MM.1S (cell line): Measurements from ENCODE around the gene ZDHHC21.

Experiments used
- DNase-seq: peaks from one replicate; pipeline ENCODE4 v3.0.0-alpha.2; 2015
- H2AFZ ChIP-seq: fragments of 300-600 bp; sonication (generic); 2 replicates; pipeline ENCODE4 v1.6.0; 2016; ENCODE audit warnings: antibody characterized with exemption, low read length
- H3F3A ChIP-seq: fragments of 300-600 bp; sonication (generic); 2 replicates; pipeline ENCODE4 v1.6.1; 2016; ENCODE audit warnings: mild to moderate bottlenecking, antibody characterized with exemption, low read length, moderate library complexity, mixed read lengths; ENCODE audit not compliant: insufficient read depth
- H3K27ac ChIP-seq: fragments of 300-600 bp; sonication (generic); 2 replicates; pipeline ENCODE4 v1.5.1; 2016; ENCODE audit warnings: mild to moderate bottlenecking, low read length
- H3K27me3 ChIP-seq: fragments of 300-600 bp; sonication (generic); replicated peaks from 2 replicates; pipeline ENCODE4 v1.6.0; 2016; ENCODE audit warnings: low read length; ENCODE audit not compliant: insufficient read depth
- H3K36me3 ChIP-seq: fragments of 300-600 bp; sonication (generic); replicated peaks from 2 replicates; pipeline ENCODE4 v1.6.1; 2016; ENCODE audit warnings: mild to moderate bottlenecking, low read length, mixed read lengths; ENCODE audit not compliant: insufficient read depth
- H3K4me1 ChIP-seq: fragments of 300-600 bp; sonication (generic); 2 replicates; pipeline ENCODE4 v1.6.1; 2016; ENCODE audit warnings: low read length, mixed read lengths
- H3K4me2 ChIP-seq: fragments of 300-600 bp; sonication (generic); 2 replicates; pipeline ENCODE4 v1.6.0; 2016; ENCODE audit warnings: low read depth, low read length
- H3K4me3 ChIP-seq: fragments of 300-600 bp; sonication (generic); 2 replicates; pipeline ENCODE4 v1.5.1; 2016; ENCODE audit warnings: low read length, mixed read lengths
- H3K79me2 ChIP-seq: fragments of 300-600 bp; sonication (generic); 2 replicates; pipeline ENCODE4 v1.6.1; 2016; ENCODE audit warnings: mixed run types, low read length, mixed read lengths
- H3K9ac ChIP-seq: fragments of 300-600 bp; sonication (generic); 2 replicates; pipeline ENCODE4 v1.6.1; 2016; ENCODE audit warnings: low read length, mixed read lengths
- H3K9me2 ChIP-seq: fragments of 300-600 bp; sonication (generic); replicated peaks from 2 replicates; pipeline ENCODE4 v1.6.1; 2016; ENCODE audit warnings: mild to moderate bottlenecking, low read length, mixed read lengths; ENCODE audit not compliant: insufficient read depth
- H3K9me3 ChIP-seq: fragments of 300-600 bp; sonication (generic); replicated peaks from 2 replicates; pipeline ENCODE4 v1.6.1; 2016; ENCODE audit warnings: mild to moderate bottlenecking, low read length, mixed read lengths; ENCODE audit not compliant: insufficient read depth
- H4K20me1 ChIP-seq: fragments of 300-600 bp; sonication (generic); 2 replicates; pipeline ENCODE4 v1.6.1; 2016; ENCODE audit warnings: mild to moderate bottlenecking, low read length, moderate library complexity, mixed read lengths; ENCODE audit not compliant: insufficient read depth
- EZH2 ChIP-seq: fragments of 300-600 bp; sonication (generic); optimal IDR thresholded peaks from 2 replicates; pipeline ENCODE3; 2017; ENCODE audit warnings: low read depth, mild to moderate bottlenecking, antibody characterized with exemption, low read length, mixed read lengths
- EZH2phosphoT487 ChIP-seq: fragments of 300-600 bp; sonication (generic); IDR thresholded peaks from 2 replicates; pipeline ENCODE4 v1.6.1; 2018; ENCODE audit warnings: antibody characterized with exemption, low read length
- TF ChIP-seq, protein P1 (sequence below): fragments of 300-600 bp; sonication (generic); IDR thresholded peaks from 2 replicates; pipeline ENCODE4 v1.5.1; 2016; ENCODE audit warnings: antibody characterized with exemption, low read length, mixed read lengths

Gene ZDHHC21

DNA sequence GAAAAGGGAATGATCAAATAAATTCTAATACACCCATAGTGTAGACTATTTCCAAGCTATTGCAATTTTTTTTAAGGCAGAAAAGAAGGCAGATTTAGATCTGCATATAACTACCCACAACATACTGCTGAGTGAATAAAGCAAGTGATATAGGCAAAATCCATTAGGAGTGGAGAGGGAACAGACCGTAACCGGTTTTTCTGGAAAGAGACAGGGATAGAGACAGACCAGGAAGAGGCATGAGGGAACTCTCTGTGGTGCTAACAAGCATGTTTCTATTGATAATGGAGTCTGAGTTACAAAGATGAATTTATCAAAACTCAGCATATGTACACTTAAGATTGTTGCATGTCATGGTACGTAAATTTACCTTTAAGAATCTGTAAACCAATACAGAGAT, 14.5 kb downstream of the ZDHHC21 start:
- TF ChIP-seq EZH2phosphoT487 (no peak), EZH2 (no peak)
- TF ChIP-seq, protein P1, sequence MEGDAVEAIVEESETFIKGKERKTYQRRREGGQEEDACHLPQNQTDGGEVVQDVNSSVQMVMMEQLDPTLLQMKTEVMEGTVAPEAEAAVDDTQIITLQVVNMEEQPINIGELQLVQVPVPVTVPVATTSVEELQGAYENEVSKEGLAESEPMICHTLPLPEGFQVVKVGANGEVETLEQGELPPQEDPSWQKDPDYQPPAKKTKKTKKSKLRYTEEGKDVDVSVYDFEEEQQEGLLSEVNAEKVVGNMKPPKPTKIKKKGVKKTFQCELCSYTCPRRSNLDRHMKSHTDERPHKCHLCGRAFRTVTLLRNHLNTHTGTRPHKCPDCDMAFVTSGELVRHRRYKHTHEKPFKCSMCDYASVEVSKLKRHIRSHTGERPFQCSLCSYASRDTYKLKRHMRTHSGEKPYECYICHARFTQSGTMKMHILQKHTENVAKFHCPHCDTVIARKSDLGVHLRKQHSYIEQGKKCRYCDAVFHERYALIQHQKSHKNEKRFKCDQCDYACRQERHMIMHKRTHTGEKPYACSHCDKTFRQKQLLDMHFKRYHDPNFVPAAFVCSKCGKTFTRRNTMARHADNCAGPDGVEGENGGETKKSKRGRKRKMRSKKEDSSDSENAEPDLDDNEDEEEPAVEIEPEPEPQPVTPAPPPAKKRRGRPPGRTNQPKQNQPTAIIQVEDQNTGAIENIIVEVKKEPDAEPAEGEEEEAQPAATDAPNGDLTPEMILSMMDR: no peak

DNA sequence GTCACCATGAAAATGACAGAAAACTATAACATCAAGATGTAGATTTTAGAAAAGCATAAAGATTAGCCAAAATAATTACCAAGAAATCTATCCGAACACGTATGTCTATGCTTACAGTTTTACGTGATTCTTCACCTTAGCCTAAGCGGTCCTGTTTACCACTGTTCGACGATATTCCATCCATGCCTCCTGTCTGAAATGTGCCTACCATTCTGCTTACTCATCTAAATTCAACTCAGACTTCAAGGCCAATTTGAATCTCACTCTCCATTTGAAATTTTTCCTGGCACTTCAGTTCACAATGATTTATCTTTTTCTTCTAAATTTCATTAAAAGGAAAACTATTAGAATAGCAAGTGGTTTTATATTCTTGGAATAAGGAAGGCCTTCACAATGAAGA, 15.4 kb downstream of the ZDHHC21 start:
- TF ChIP-seq EZH2phosphoT487 (no peak), EZH2 (no peak)
- TF ChIP-seq, protein P1: no peak
- H3F3A ChIP-seq: no peaks in the 10 kb centered on the region
- DNase-seq: no peak
- no peak overlapping the region for H3K4me3 ChIP-seq
- no peaks in the 10 kb centered on the region for H3K27me3 ChIP-seq
- H3K9me3 ChIP-seq: no peaks in the 10 kb centered on the region
- H2AFZ ChIP-seq: no peak overlapping the region
- H3K4me2 ChIP-seq: no peak overlapping the region
- no peaks in the 10 kb centered on the region for H3K36me3 ChIP-seq
- H3K4me1 ChIP-seq: no peaks in the 10 kb centered on the region
- no peak overlapping the region for H3K27ac ChIP-seq
- no peaks in the 10 kb centered on the region for H3K9me2 ChIP-seq
- no peak overlapping the region for H3K9ac ChIP-seq
- no peaks in the 10 kb centered on the region for H4K20me1 ChIP-seq
- no peaks in the 10 kb centered on the region for H3K79me2 ChIP-seq

More for the DNA sequence above, 14.5 kb downstream of the ZDHHC21 start:
- H3K4me1 ChIP-seq: no peaks in the 10 kb centered on the region
- H3K9me2 ChIP-seq: no peaks in the 10 kb centered on the region
- no peaks in the 10 kb centered on the region for H3F3A ChIP-seq
- no peaks in the 10 kb centered on the region for H3K27me3 ChIP-seq
- H3K79me2 ChIP-seq: no peaks in the 10 kb centered on the region
- no peak overlapping the region for H3K9ac ChIP-seq
- no peaks in the 10 kb centered on the region for H3K36me3 ChIP-seq
- no peak for DNase-seq
- no peaks in the 10 kb centered on the region for H4K20me1 ChIP-seq
- H3K9me3 ChIP-seq: no peaks in the 10 kb centered on the region
- no peak overlapping the region for H3K27ac ChIP-seq
- H3K4me3 ChIP-seq: no peak overlapping the region
- no peak overlapping the region for H2AFZ ChIP-seq
- no peak overlapping the region for H3K4me2 ChIP-seq

DNA sequence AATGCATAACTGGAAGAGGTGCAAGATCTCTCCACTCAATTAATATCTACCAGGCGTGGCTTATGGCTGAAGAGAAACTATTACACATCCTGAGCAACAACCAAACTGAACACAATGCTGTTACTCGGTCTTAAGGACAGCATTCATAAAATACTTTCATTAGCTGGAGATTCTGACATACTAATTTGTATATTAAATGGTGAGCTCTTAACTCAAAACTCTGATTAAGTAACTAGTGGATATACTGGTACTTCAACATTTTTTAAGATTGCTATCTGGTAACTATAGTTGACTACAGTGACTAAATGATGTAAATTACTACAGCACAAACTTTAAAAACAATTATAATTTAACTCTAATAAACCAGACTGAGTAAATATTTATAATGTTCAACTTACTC, 15.8 kb downstream of the ZDHHC21 start:
- Histone ChIP-seq H3K4me3 (no peak overlapping the region), H3K9me3 (no peaks in the 10 kb centered on the region), H2AFZ (no peak overlapping the region), H3K27me3 (no peaks in the 10 kb centered on the region), H3K4me2 (no peak overlapping the region), H3F3A (no peaks in the 10 kb centered on the region), H3K27ac (no peak overlapping the region), H3K9me2 (no peaks in the 10 kb centered on the region), H4K20me1 (no peaks in the 10 kb centered on the region), H3K79me2 (no peaks in the 10 kb centered on the region), H3K36me3 (no peaks in the 10 kb centered on the region), H3K4me1 (no peaks in the 10 kb centered on the region), H3K9ac (no peak overlapping the region)
- TF ChIP-seq, protein P1: no peak
- no peak for TF ChIP-seq EZH2phosphoT487
- no peak for TF ChIP-seq EZH2
- no peak for DNase-seq

DNA sequence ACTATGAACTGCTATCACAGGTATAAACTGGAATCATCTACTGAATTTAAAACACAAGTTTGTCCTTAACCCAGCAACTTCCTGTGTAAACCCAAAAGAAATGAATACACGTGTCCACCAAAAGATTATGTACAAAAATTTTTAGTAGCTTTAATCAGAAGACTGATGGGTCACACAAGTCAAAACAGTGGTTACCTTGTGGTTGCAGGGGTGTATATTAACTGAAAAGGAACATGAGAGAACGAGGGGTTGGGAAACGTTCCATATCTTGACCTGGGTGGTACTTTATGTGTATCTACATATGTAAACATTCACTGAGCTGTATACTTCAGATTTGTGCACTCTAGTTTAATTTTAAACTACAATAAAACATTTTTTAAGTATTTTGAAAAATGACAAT, 18.6 kb downstream of the ZDHHC21 start:
- Histone ChIP-seq H3K4me2 (no peak overlapping the region), H2AFZ (no peak overlapping the region), H4K20me1 (no peaks in the 10 kb centered on the region), H3K79me2 (no peaks in the 10 kb centered on the region), H3K36me3 (no peaks in the 10 kb centered on the region), H3K4me3 (no peak overlapping the region), H3K9me3 (no peaks in the 10 kb centered on the region), H3K9me2 (no peaks in the 10 kb centered on the region), H3K27ac (no peak overlapping the region), H3F3A (no peaks in the 10 kb centered on the region), H3K9ac (no peak overlapping the region), H3K4me1 (no peaks in the 10 kb centered on the region), H3K27me3 (no peaks in the 10 kb centered on the region)
- no peak for DNase-seq
- TF ChIP-seq EZH2 (no peak), EZH2phosphoT487 (no peak)
- TF ChIP-seq, protein P1: no peak
